Upper lobe of left lung (tissue), 6 donors: ENCODE results near the gene CEP43. TPM values are rescaled to one million over a fixed set of nuclear protein-coding genes. Genes with fewer than 3 reads are reported as not detected.

Source experiments
- ATAC-seq, 2 donors: fragments of 200-7000 bp; cut with Tn5 transposase; one replicate each; pipeline ENCODE4 v1.9.1; 2022; ENCODE audit warnings: mild to moderate bottlenecking in 2 of 2, moderate library complexity in 2 of 2; ENCODE audit not compliant: low FRiP score in 2 of 2
- DNase-seq, 2 donors: peaks; one replicate each; pipeline ENCODE4 v3.0.0-alpha.2; 2019 to 2020
- H3K27ac ChIP-seq, 4 donors: fragments of 200-600 bp; sonication (generic); one replicate each; pipeline ENCODE4 v1.5.1; 2016 to 2019
- H3K27me3 ChIP-seq, 4 donors: fragments of 200-600 bp; sonication (generic); one replicate each; pipeline ENCODE4 v1.5.1; 2017 to 2019
- H3K36me3 ChIP-seq, 4 donors: fragments of 200-600 bp; sonication (generic); one replicate each; pipeline ENCODE4 v1.5.1; 2016 to 2019
- H3K4me1 ChIP-seq, 4 donors: fragments of 200-600 bp; sonication (generic); one replicate each; pipeline ENCODE4 v1.5.1; 2018 to 2019
- H3K4me3 ChIP-seq, 4 donors: fragments of 200-600 bp; sonication (generic); one replicate each; pipeline ENCODE4 v1.5.1; 2017 to 2019; ENCODE audit warnings: mild to moderate bottlenecking in 2 of 4, moderate library complexity in 1 of 4
- H3K9me3 ChIP-seq, 4 donors: fragments of 200-600 bp; sonication (generic); one replicate each; pipeline ENCODE4 v1.5.1; 2018 to 2019
- CTCF ChIP-seq, 6 experiments: fragments of 450-650 bp in 4 of 6; fragments of 200-600 bp in 2 of 6; sonication (generic) in 2 of 6; IDR thresholded peaks; one replicate each; pipeline ENCODE4 v1.5.1; 2016 to 2019; ENCODE audit warnings: antibody characterized with exemption in 6 of 6
- EP300 ChIP-seq, 4 donors: sonication (generic); formaldehyde crosslinking; IDR thresholded peaks; one replicate each; pipeline ENCODE4 v1.5.1; 2017; ENCODE audit warnings: antibody characterized with exemption in 4 of 4, control low read depth in 2 of 4
- POLR2A ChIP-seq, 4 donors: fragments of 450-650 bp; IDR thresholded peaks; one replicate each; pipeline ENCODE4 v1.5.1; 2016 to 2017; ENCODE audit warnings: antibody characterized with exemption in 4 of 4, mild to moderate bottlenecking in 2 of 4
- POLR2AphosphoS5 ChIP-seq, 2 donors: sonication (generic); formaldehyde crosslinking; IDR thresholded peaks; one replicate each; pipeline ENCODE4 v1.5.1; 2017; ENCODE audit warnings: antibody characterized with exemption in 2 of 2
- WGBS, 2 donors: methylation state at CpG; one replicate each; pipeline ENCODE4 v1.1.5; 2017 to 2018; 5-methylcytosine and 5-hydroxymethylcytosine counted together
- total RNA-seq, 6 donors: library from RNA; depleted of rRNA in 4 of 6; stranded (reverse); fragments of >200 nt in 4 of 6; gene quantifications; one replicate each; pipeline versions ENCODE4 v1.1.0 to v1.2.1, GENCODE V29; 2016 to 2021
- donor health status: DM: no; HTN: no; CAD: no; lungs with moderate emphysema.
- donor health status: DM: no; HTN: yes; CAD: no; lungs with severe emphysema.

CEP43 gene
- total RNA-seq, 6 donors from 2014 or later: 7.8 to 70.2 (median 14.1) TPM

DNA sequence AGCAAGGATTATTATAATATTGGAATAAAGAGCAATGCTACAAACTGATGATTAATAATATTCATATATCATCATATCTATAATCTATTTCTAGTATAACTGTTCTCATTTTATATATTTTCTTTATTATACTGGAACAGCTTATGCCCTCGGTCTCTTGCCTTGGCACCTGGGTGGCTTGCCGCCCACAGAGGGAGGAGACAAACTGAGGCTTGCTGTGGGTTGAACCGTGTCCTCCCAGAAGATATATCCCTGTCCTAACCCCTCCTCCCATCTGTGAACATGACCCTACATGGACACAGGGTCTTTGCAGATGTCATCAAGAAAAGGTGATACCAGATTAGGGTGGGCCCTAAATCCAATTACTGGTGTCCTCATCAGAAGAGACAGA is 47.5 kb upstream of the CEP43 start:
- TF ChIP-seq EP300 (IDR thresholded peaks at IDR 0.05): no peak
- no peak for TF ChIP-seq CTCF (IDR thresholded peaks at IDR 0.05)
- TF ChIP-seq POLR2AphosphoS5 (IDR thresholded peaks at IDR 0.05): no peak
- no peak for TF ChIP-seq POLR2A (IDR thresholded peaks at IDR 0.05)
- H3K4me3 ChIP-seq: no peak overlapping the region
- DNase-seq (no peak), ATAC-seq (no peak)
- no peaks in the 10 kb centered on the region for H3K27me3 ChIP-seq
- peaks cover 21 to 38% (median 23%) of the 10 kb centered on the region in 4 donors for H3K4me1 ChIP-seq
- WGBS, 2 donors: 87 to 92% methylated on average over 3 of the region's 3 CpGs
- H3K27ac ChIP-seq: peak overlapping the region in 3 of 4 donors; percentile 82 to 87 (median 87)
- H3K36me3 ChIP-seq: peaks cover 0 to 18% (median 3%) of the 10 kb centered on the region in 4 donors
- H3K9me3 ChIP-seq: no peaks in the 10 kb centered on the region

GRCh38 chr6:166952121-166952520 is 47.1 kb upstream of the CEP43 start:
- peaks cover 0 to 13% (median 2%) of the 10 kb centered on the region in 4 donors for H3K36me3 ChIP-seq
- no peaks in the 10 kb centered on the region for H3K27me3 ChIP-seq
- no peak for ATAC-seq
- H3K4me3 ChIP-seq: no peak overlapping the region
- H3K4me1 ChIP-seq: peaks cover 23 to 43% (median 26%) of the 10 kb centered on the region in 4 donors
- TF ChIP-seq POLR2A (IDR thresholded peaks at IDR 0.05): no peak
- TF ChIP-seq CTCF (IDR thresholded peaks at IDR 0.05): no peak
- no peak for TF ChIP-seq EP300 (IDR thresholded peaks at IDR 0.05)
- TF ChIP-seq POLR2AphosphoS5 (IDR thresholded peaks at IDR 0.05): no peak
- H3K9me3 ChIP-seq: no peaks in the 10 kb centered on the region
- peak in 1 of 2 donors; percentile 76 for DNase-seq
- WGBS, 2 donors: 84 to 88% methylated on average over 7 to 12 of the region's 12 CpGs
- peak overlapping the region in 3 of 4 donors; percentile 82 to 87 (median 87) for H3K27ac ChIP-seq

GRCh38 chr6:166952567-166953486 is 46.4 kb upstream of the CEP43 start:
- DNase-seq: no peak

GRCh38 chr6:166954118-166954713 is 45.0 kb upstream of the CEP43 start:
- 84 to 91% methylated on average over 6 of the region's 6 CpGs for WGBS, 2 donors
- no peak for TF ChIP-seq EP300 (IDR thresholded peaks at IDR 0.05)
- TF ChIP-seq POLR2A (IDR thresholded peaks at IDR 0.05): no peak
- TF ChIP-seq CTCF (IDR thresholded peaks at IDR 0.05): no peak
- TF ChIP-seq POLR2AphosphoS5 (IDR thresholded peaks at IDR 0.05): no peak
- Histone ChIP-seq H3K4me1 (peaks cover 44 to 61% (median 46%) of the 10 kb centered on the region in 4 donors), H3K9me3 (no peaks in the 10 kb centered on the region), H3K36me3 (no peaks in the 10 kb centered on the region), H3K27ac (no peak overlapping the region), H3K27me3 (no peaks in the 10 kb centered on the region), H3K4me3 (no peak overlapping the region)
- no peak for DNase-seq
- ATAC-seq: no peak

More at GRCh38 chr6:166952567-166953486, 46.4 kb upstream of the CEP43 start:
- Histone ChIP-seq H3K36me3 (peaks cover 0 to 6% (median 0%) of the 10 kb centered on the region in 4 donors), H3K27ac (peak overlapping the region in 3 of 4 donors; percentile 82 to 87 (median 87)), H3K4me1 (peaks cover 30 to 50% (median 33%) of the 10 kb centered on the region in 4 donors), H3K27me3 (no peaks in the 10 kb centered on the region), H3K4me3 (no peak overlapping the region), H3K9me3 (no peaks in the 10 kb centered on the region)
- 89 to 93% methylated on average over 17 of the region's 17 CpGs for WGBS, 2 donors
- TF ChIP-seq EP300 (IDR thresholded peaks at IDR 0.05): no peak
- TF ChIP-seq POLR2AphosphoS5 (IDR thresholded peaks at IDR 0.05): no peak
- TF ChIP-seq CTCF (IDR thresholded peaks at IDR 0.05): no peak
- no peak for TF ChIP-seq POLR2A (IDR thresholded peaks at IDR 0.05)
- ATAC-seq: no peak
